Measurements from ENCODE around the gene TEDC2.
A peak's percentile ranks its signal among the peaks of the same experiment; 100 is the strongest.
"Not testable (repeated sequence)": the region's sequence is repeated elsewhere in the genome, so short reads cannot be mapped to it uniquely, and the experiment has no call there.

TEDC2 gene

GRCh38 chr16:2459647-2460390 lies at the start of gene TEDC2:
TSS of gene TEDC2 (plus strand) at chr16:2460109. CDS start at chr16:2460145, 36 bp downstream.
- DNase-seq = peak; percentile 99

- no peak for DNase-seq
Observed at GRCh38 chr16:2415085-2415484, 44.8 kb upstream of the TEDC2 start.

GRCh38 chr16:2420035-2420434 lies 39.9 kb upstream of the TEDC2 start:
- no peak for DNase-seq

GRCh38 chr16:2422123-2422867 lies 37.6 kb upstream of the TEDC2 start:
- DNase-seq = no peak

GRCh38 chr16:2424061-2425007 lies 35.6 kb upstream of the TEDC2 start:
- no peak for DNase-seq

- no peak for DNase-seq
Observed at GRCh38 chr16:2425008-2425518, 34.8 kb upstream of the TEDC2 start.

GRCh38 chr16:2425825-2426430 lies 34.0 kb upstream of the TEDC2 start:
- no peak for DNase-seq

GRCh38 chr16:2426941-2427361 lies 33.0 kb upstream of the TEDC2 start:
- DNase-seq = no peak

- DNase-seq = no peak
Observed at GRCh38 chr16:2427526-2427925, 32.4 kb upstream of the TEDC2 start.

GRCh38 chr16:2428051-2428783 lies 31.7 kb upstream of the TEDC2 start:
- no peak for DNase-seq

- no peak for DNase-seq
Observed at GRCh38 chr16:2428784-2429033, 31.2 kb upstream of the TEDC2 start.

- peak; percentile 96 for DNase-seq
Observed at GRCh38 chr16:2429034-2429770, 30.7 kb upstream of the TEDC2 start, which contains the start of gene CCNF. TSS of gene CCNF (plus strand) at chr16:2429447. CDS start at chr16:2429482, 35 bp downstream.

GRCh38 chr16:2429771-2430663 lies 29.9 kb upstream of the TEDC2 start:
- no peak for DNase-seq

GRCh38 chr16:2432286-2432685 lies 27.6 kb upstream of the TEDC2 start:
- DNase-seq = no peak

GRCh38 chr16:2432801-2433505 lies 27.0 kb upstream of the TEDC2 start:
- DNase-seq = no peak

- DNase-seq = not testable (repeated sequence)
Observed at GRCh38 chr16:2435236-2435635, 24.7 kb upstream of the TEDC2 start.

GRCh38 chr16:2436110-2436509 lies 23.8 kb upstream of the TEDC2 start:
- DNase-seq = no peak

GRCh38 chr16:2437032-2437790 lies 22.7 kb upstream of the TEDC2 start:
- no peak for DNase-seq

GRCh38 chr16:2438121-2438520 lies 21.8 kb upstream of the TEDC2 start:
- no peak for DNase-seq
